ENCODE measurements around the gene ENTR1.
A peak's percentile ranks its signal among the peaks of the same experiment; 100 is the strongest.
"Not testable (repeated sequence)": the region's sequence is repeated elsewhere in the genome, so short reads cannot be mapped to it uniquely, and the experiment has no call there.

The ENTR1 gene

GRCh38 chr9:136419092-136419420 is 8.6 kb upstream of the ENTR1 start:
- no peak for DNase-seq (ENCODE audit: low spot score)

GRCh38 chr9:136418182-136419091 is 8.0 kb upstream of the ENTR1 start:
- DNase-seq (ENCODE audit: low spot score): no peak

GRCh38 chr9:136416914-136417313 is 6.5 kb upstream of the ENTR1 start:
- DNase-seq (ENCODE audit: low spot score): no peak

GRCh38 chr9:136416427-136416826 is 6.0 kb upstream of the ENTR1 start:
- no peak for DNase-seq (ENCODE audit: low spot score)

GRCh38 chr9:136412962-136413361 is 2.5 kb upstream of the ENTR1 start:
- no peak for DNase-seq (ENCODE audit: low spot score)

GRCh38 chr9:136411378-136411777 is 964 bp upstream of the ENTR1 start:
- DNase-seq (ENCODE audit: low spot score): no peak

GRCh38 chr9:136409557-136410455 is 608 bp downstream of the ENTR1 start:
- peak; percentile 19 for DNase-seq (ENCODE audit: low spot score)

GRCh38 chr9:136407911-136408310 is 2.5 kb downstream of the ENTR1 start:
- DNase-seq (ENCODE audit: low spot score): no peak

GRCh38 chr9:136407061-136407460 is 3.4 kb downstream of the ENTR1 start:
- DNase-seq (ENCODE audit: low spot score): not testable (repeated sequence)

- DNase-seq (ENCODE audit: low spot score): not testable (repeated sequence)
Measured at GRCh38 chr9:136405904-136406303, 4.5 kb downstream of the ENTR1 start.

GRCh38 chr9:136405481-136405880 is 4.9 kb downstream of the ENTR1 start:
- no peak for DNase-seq (ENCODE audit: low spot score)

- DNase-seq (ENCODE audit: low spot score): no peak
Measured at GRCh38 chr9:136404801-136405136, 5.6 kb downstream of the ENTR1 start.

GRCh38 chr9:136403915-136404800 is 6.3 kb downstream of the ENTR1 start:
- no peak for DNase-seq (ENCODE audit: low spot score)

GRCh38 chr9:136403538-136403914 is 6.9 kb downstream of the ENTR1 start:
- no peak for DNase-seq (ENCODE audit: low spot score)

GRCh38 chr9:136402067-136402466 is 8.3 kb downstream of the ENTR1 start:
- no peak for DNase-seq (ENCODE audit: low spot score)

GRCh38 chr9:136401173-136401922 is 9.1 kb downstream of the ENTR1 start:
- DNase-seq (ENCODE audit: low spot score): no peak

GRCh38 chr9:136400038-136400834 is 10.2 kb downstream of the ENTR1 start, which contains the start of gene SNAPC4:
Gene SNAPC4, minus strand, starts transcription at chr9:136400170. Its CDS starts 1,742 bp downstream, at chr9:136398428.
- DNase-seq (ENCODE audit: low spot score): peak; percentile 72

GRCh38 chr9:136399176-136400037 is 11.0 kb downstream of the ENTR1 start:
- DNase-seq (ENCODE audit: low spot score): no peak

GRCh38 chr9:136398286-136398685 is 12.1 kb downstream of the ENTR1 start:
- no peak for DNase-seq (ENCODE audit: low spot score)

All from pons (tissue), 1 donor.